Kidney epithelial cell (primary cell): ENCODE data around the gene TPGS2. TPM values are rescaled to one million over a fixed set of nuclear protein-coding genes. Genes with fewer than 3 reads are reported as not detected.

ENCODE experiments used
- DNase-seq: peaks from one replicate; pipeline ENCODE4 v3.0.0-alpha.2; 2010; ENCODE audit warnings: low read depth
- H3K27me3 ChIP-seq: 2 replicates; pipeline ENCODE4 v1.6.0; 2011; ENCODE audit warnings: low read length; ENCODE audit not compliant: control insufficient read depth, insufficient read depth
- H3K36me3 ChIP-seq: 2 replicates; pipeline ENCODE4 v1.5.1; 2011; ENCODE audit warnings: low read length; ENCODE audit not compliant: control insufficient read depth, insufficient read depth
- H3K4me3 ChIP-seq: 2 replicates; pipeline ENCODE4 v1.5.1; 2011; ENCODE audit warnings: low read depth, mild to moderate bottlenecking, control low read depth, low read length
- total RNA-seq: library from RNA; depleted of rRNA; stranded (reverse); fragments of >200 nt; gene quantifications from 2 replicates; pipeline ENCODE4 v1.2.3, GENCODE V29; 2015
- TF ChIP-seq, protein P1 (sequence below): IDR thresholded peaks from 2 replicates; pipeline ENCODE4 v1.5.1; 2011; ENCODE audit warnings: mild to moderate bottlenecking, moderate library complexity, low read length, control low read depth, inconsistent platforms; ENCODE audit not compliant: insufficient read depth, poor library complexity, severe bottlenecking

Gene TPGS2
- total RNA-seq, 1 donor from 2014 or later = 195 TPM

DNA sequence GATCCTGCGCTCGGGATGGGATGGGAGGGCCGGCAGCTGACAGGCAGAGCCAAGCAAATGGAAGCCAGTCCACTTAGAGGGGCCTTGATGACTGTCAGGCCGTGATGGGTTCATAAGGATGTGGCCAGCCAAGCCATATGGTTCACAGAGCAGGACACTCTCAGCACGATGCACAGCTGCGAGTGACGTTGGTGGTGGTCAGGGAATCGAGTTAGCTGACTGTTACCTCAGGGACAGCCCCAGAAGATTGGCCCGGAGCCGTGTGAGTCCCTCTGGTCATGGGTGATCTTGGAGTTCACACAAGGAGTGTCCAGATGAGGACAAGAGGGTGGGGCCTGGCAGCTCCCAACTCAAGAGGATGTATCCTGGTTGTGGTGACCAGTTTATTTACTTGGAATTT lies 70.2 kb downstream of the TPGS2 start:
- no peak for DNase-seq
- Histone ChIP-seq H3K27me3 (no peaks in the 10 kb centered on the region), H3K36me3 (peaks cover 2% of the 10 kb centered on the region), H3K4me3 (no peak overlapping the region)
- TF ChIP-seq, protein P1, sequence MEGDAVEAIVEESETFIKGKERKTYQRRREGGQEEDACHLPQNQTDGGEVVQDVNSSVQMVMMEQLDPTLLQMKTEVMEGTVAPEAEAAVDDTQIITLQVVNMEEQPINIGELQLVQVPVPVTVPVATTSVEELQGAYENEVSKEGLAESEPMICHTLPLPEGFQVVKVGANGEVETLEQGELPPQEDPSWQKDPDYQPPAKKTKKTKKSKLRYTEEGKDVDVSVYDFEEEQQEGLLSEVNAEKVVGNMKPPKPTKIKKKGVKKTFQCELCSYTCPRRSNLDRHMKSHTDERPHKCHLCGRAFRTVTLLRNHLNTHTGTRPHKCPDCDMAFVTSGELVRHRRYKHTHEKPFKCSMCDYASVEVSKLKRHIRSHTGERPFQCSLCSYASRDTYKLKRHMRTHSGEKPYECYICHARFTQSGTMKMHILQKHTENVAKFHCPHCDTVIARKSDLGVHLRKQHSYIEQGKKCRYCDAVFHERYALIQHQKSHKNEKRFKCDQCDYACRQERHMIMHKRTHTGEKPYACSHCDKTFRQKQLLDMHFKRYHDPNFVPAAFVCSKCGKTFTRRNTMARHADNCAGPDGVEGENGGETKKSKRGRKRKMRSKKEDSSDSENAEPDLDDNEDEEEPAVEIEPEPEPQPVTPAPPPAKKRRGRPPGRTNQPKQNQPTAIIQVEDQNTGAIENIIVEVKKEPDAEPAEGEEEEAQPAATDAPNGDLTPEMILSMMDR = no peak

DNA sequence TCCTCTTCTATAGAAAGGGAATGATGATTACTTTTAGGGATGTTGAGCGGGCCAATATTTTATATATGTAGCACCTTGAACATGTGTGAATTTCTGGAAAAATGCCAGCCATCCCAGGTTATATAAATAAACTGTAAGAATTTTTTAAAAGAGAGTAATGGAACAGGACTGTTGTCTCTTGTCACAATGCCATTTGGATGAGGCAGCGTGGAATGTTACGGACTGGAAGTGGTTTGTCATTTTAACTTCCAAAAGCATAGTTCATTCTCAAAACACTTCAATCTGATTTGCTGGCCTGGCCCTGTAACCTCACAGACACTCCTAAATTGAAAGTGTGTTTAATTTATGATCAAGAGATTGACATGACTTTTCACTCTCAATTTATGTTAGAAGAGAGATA lies 70.8 kb downstream of the TPGS2 start:
- no peak for DNase-seq
- Histone ChIP-seq H3K4me3 (no peak overlapping the region), H3K36me3 (peaks cover 2% of the 10 kb centered on the region), H3K27me3 (no peaks in the 10 kb centered on the region)
- TF ChIP-seq, protein P1 = no peak

DNA sequence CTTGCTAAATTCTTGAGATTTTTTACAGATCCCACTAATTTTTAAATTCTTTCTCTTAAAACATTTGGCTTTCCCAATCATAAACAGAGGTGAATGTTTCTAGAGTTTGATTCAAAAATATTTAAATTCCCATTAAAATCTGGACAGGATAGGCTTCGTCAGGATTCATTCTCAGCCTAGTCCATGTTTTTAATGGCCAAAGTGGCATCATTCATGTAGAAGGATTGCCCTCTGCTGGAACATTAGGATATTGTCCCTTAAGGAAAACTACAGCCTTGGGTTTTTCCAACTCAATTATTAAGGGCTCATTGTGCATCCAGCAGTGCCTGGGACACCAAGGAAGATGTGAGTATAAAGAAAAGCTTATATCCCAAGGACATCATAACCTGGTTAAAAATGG lies 71.7 kb downstream of the TPGS2 start:
- peak; percentile 14 for DNase-seq
- Histone ChIP-seq H3K27me3 (no peaks in the 10 kb centered on the region), H3K36me3 (peaks cover 2% of the 10 kb centered on the region), H3K4me3 (no peak overlapping the region)
- TF ChIP-seq, protein P1 = peak; percentile 64

DNA sequence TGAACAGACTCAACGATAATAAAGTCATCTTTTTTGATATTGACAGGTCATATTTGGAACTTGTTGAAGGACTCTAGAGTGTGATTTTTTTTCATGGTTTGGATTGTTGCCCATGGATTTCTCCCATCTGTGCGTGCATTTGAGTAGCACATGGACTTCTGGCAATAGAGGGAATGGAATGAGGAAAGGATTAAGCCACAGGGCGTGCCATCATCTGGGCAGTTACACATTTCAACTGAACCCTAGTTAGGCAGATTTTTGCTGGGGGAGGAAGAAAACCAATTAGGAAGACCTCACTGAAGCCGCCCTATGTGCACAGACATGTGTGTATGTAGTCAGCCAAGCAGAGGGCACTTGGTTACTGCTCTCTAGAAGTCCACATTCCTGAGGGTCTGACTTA lies 72.6 kb downstream of the TPGS2 start:
- TF ChIP-seq, protein P1 = no peak
- Histone ChIP-seq H3K27me3 (no peaks in the 10 kb centered on the region), H3K36me3 (peaks cover 2% of the 10 kb centered on the region), H3K4me3 (no peak overlapping the region)
- no peak for DNase-seq

DNA sequence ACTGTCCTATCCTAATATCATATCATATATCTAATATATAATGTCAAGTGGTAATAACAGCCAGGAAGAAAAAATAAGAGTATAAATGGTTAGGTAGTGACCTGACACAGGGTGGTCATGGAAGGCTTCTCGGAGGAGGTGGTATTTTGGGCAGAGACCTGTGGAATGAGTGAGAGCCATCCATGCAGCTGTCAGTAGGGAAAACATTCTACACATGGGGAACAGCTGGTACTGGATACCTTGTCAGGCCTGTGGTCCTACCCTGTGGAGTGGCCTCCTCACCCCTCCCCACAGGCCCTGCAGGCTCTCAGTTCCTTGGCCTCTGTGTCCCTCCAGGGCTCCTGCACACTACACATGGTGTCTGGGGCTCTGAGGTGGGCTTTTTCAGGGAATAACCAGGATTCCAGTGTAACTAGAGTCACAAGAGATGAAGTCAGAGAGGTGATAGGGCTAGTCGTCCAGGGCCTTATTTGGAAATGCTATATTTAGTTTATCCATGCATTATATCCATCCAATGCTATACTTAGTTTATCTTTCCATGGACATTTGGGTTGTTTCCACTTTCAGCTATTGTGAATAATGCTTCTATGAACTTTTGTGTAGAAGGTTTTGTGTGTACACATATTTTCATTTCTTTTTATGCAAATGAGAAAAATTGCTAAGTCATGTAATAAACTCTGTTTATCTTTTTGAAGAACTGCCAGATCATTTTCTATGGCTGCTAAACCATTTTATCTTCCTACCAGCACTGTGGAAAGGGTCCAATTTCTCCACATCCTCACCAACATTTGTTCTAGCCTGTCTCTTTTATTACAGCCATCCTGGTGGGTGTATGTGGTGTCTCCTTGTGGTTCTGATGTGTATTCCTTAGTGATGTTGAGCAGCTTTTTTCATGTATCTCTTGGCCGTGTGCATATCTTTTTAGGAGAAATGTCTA lies 75.6 kb downstream of the TPGS2 start:
- no peak for DNase-seq
- TF ChIP-seq, protein P1 = no peak
- H3K27me3 ChIP-seq = no peaks in the 10 kb centered on the region
- peaks cover 2% of the 10 kb centered on the region for H3K36me3 ChIP-seq
- H3K4me3 ChIP-seq = no peak overlapping the region
